SK-N-DZ (cell line): ENCODE measurements around the gene GJA4.

Experiments
- DNase-seq: peaks from one replicate; pipeline ENCODE4 v3.0.0-alpha.2; 2015; ENCODE audit warnings: low spot score

The GJA4 gene

DNA sequence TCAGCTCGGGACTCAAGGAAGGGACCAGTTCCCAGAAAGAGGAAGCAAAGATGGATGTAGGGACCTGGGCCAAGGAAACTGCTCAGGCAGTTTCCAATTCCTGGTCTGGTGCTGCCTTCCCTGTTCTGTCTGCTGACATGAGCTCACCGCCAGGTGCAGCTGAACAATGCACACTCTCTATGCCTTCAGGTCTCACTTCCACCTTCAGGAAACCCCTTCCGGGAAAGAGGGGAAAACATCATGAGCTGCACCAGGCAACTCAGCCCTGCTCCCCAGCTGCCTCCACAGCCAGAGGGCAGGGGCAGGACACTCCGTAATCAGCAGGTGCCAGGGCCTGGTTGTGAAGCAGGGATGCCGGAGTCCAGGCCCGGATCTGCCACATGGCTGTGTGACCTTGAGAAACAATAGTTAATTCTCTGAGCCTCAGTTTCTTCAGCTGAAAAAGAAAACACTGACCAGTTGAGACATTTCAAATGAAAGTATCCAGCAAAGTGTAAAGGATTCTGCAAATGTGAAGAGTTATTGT lies 39.0 kb downstream of the GJA4 start:
- no peak for DNase-seq

DNA sequence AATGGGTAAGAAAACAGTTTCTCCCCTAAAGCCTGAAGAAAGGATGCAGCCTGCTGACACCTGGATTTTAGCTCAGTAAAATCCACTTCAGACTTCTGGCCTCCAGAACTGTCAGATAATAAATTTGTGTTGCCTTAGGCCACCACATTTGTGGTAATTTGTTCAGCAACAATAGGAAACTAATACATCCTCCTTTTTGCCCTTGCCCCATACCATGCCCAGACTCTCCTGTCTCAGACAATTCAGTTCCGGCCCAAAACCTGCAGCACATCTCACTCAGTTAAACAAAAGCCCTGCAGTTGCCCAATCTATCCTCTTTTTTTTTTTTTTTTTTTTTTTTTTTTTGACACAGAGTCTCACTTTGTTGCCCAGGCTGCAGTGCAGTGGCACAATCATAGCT lies 40.9 kb downstream of the GJA4 start:
- no peak for DNase-seq

- DNase-seq, result no peak
Measured at GRCh38 chr1:34839526-34840305, 46.9 kb downstream of the GJA4 start.

GRCh38 chr1:34840426-34840825 lies 47.6 kb downstream of the GJA4 start:
- DNase-seq, result no peak

GRCh38 chr1:34842073-34842472 lies 49.3 kb downstream of the GJA4 start:
- DNase-seq, result no peak

DNA sequence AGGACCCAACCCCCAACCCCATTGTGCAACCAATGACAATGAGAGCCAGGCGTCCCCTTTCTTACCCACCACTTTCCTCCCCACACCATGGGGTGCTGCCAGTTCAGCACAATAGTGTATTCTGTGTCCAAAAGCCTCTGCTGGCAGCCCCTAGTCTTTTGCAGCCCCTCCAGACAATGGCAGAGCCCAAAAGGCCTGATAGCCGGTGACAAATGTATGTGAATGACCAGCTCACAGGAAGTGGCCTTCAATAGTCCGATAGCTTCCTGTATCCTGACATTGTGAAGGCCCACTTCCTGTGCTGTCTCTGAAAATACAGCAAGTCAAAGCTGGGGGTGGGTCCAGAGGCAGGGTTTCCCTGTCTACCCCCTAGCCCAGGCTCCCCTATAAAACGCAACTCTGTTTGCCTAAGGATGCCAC lies 50.2 kb downstream of the GJA4 start:
- no peak for DNase-seq

DNA sequence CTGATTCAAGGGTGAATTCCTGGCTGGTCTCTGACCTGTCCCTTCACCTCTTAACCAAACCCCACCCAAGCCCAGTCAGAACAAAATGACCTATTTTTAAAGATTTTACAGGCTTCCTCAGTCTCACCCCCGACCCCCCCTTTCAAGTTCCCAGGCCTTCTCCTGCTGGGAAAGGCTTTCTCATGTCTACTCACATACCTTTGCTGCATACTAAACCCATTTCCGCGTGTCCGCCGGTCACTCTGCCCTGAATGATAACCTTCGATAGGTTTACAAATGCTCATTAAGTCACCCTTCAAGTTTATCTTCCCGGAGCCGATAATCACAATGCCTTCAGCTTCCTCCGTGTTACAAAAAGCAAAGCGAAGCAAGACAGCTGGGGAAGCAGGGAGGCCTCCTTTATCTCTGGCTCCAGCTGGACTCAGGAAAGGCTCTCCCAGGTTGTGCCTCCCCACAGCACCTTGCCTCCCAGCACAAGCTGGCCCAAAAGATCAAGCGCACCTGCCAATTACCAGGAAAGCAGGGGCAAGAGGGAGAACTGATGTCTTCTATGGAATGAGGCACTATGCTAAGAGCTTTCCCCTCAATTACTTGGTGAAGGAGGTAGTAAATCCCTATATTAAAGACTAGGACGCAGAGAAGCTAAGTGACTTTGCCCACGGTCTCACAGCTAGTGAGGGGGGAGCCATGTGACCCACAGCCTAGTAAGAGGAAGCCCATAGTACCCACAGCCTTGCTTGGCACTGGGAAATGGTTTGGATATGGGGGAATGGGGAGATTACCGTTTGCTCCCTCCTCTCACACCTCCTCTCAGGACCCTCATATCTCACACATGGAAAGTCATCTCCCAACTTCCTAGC lies 50.8 kb downstream of the GJA4 start:
- no peak for DNase-seq

DNA sequence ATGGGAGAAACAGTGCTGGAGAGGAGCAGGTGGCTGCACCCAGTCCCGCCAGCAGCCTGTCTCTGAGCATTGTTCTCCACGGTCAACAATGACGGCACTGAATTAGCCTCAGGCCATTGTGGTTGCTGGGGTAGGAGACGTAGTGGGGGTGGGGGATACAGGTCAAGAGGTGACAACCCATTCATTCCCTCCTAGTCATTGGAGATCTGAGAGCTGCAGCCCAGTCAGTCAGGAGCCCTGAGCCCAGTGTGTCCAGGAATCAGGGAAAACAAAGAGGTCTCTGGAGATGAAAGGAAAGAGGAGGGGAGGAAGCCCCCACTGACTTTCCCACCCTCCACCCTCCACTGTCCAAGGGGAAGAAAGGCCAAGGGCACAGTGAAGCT lies 51.4 kb downstream of the GJA4 start:
- DNase-seq, result no peak
